GM23338 (cell line): ENCODE results near the gene EIF1AX. TPM values are rescaled to one million over a fixed set of nuclear protein-coding genes. Genes with fewer than 3 reads are reported as not detected.
"Not testable (repeated sequence)": the region's sequence is repeated elsewhere in the genome, so short reads cannot be mapped to it uniquely, and the experiment has no call there.

Source experiments
- ATAC-seq: fragments of 200-7000 bp; cut with Tn5 transposase; 3 replicates; pipeline ENCODE4 v1.9.1; 2020
- DNase-seq: peaks from one replicate; pipeline ENCODE4 v3.0.0-alpha.2; 2015; ENCODE audit warnings: low spot score
- H2AFZ ChIP-seq: fragments of 200-600 bp; sonication (generic); 2 replicates; pipeline ENCODE4 v1.8.0; 2016; ENCODE audit warnings: antibody characterized with exemption, mild to moderate bottlenecking, moderate library complexity
- H3F3A ChIP-seq: fragments of 200-600 bp; sonication (generic); replicated peaks from 2 replicates; pipeline ENCODE4 v1.8.0; 2017; ENCODE audit warnings: antibody characterized with exemption, mixed run types, low read depth
- H3K27ac ChIP-seq: fragments of 200-600 bp; sonication (generic); 2 replicates; pipeline ENCODE4 v1.6.1; 2016; ENCODE audit warnings: low read depth
- H3K27me3 ChIP-seq: fragments of 200-600 bp; sonication (generic); 2 replicates; pipeline ENCODE4 v1.8.0; 2016; ENCODE audit warnings: mild to moderate bottlenecking, mixed run types, moderate library complexity; ENCODE audit not compliant: insufficient read depth
- H3K36me3 ChIP-seq: fragments of 200-600 bp; sonication (generic); 2 replicates; pipeline ENCODE4 v1.8.0; 2016; ENCODE audit warnings: mild to moderate bottlenecking; ENCODE audit not compliant: insufficient read depth
- H3K4me1 ChIP-seq: fragments of 200-600 bp; sonication (generic); 2 replicates; pipeline ENCODE4 v1.8.0; 2016; ENCODE audit warnings: mild to moderate bottlenecking, moderate library complexity; ENCODE audit not compliant: insufficient read depth
- H3K4me2 ChIP-seq: fragments of 200-600 bp; sonication (generic); 2 replicates; pipeline ENCODE4 v1.7.1; 2017; ENCODE audit warnings: mixed run types
- H3K4me3 ChIP-seq: fragments of 200-600 bp; sonication (generic); 2 replicates; pipeline ENCODE4 v1.6.1; 2016; ENCODE audit warnings: mixed run types
- H3K79me2 ChIP-seq: fragments of 200-600 bp; sonication (generic); replicated peaks from 2 replicates; pipeline ENCODE4 v1.8.0; 2017; ENCODE audit warnings: mild to moderate bottlenecking; ENCODE audit not compliant: insufficient read depth
- H3K9me2 ChIP-seq: fragments of 200-600 bp; sonication (generic); 2 replicates; pipeline ENCODE4 v1.8.0; 2017; ENCODE audit not compliant: insufficient read depth
- H4K20me1 ChIP-seq: fragments of 200-600 bp; sonication (generic); replicated peaks from 2 replicates; pipeline ENCODE4 v1.8.0; 2017; ENCODE audit warnings: mild to moderate bottlenecking; ENCODE audit not compliant: insufficient read depth
- H3K27ac Mint-ChIP-seq: 2 replicates; pipeline ENCODE4 v1.8.0; 2020; ENCODE audit warnings: inconsistent platforms, mild to moderate bottlenecking, moderate library complexity, mixed read lengths
- H3K27me3 Mint-ChIP-seq: 3 replicates; pipeline ENCODE4 v1.8.0; 2022; ENCODE audit warnings: low read depth, mild to moderate bottlenecking, moderate library complexity, mixed read lengths, inconsistent platforms; ENCODE audit not compliant: insufficient read depth, poor library complexity
- H3K36me3 Mint-ChIP-seq: 3 replicates; pipeline ENCODE4 v1.8.0; 2021; ENCODE audit warnings: low read depth, mild to moderate bottlenecking, inconsistent platforms, moderate library complexity, mixed read lengths
- H3K4me1 Mint-ChIP-seq: 3 replicates; pipeline ENCODE4 v1.8.0; 2020; ENCODE audit warnings: mild to moderate bottlenecking, inconsistent platforms, mixed read lengths
- H3K4me3 Mint-ChIP-seq: 3 replicates; pipeline ENCODE4 v1.8.0; 2021; ENCODE audit warnings: moderate library complexity, mild to moderate bottlenecking, inconsistent platforms, mixed read lengths
- H3K9me3 Mint-ChIP-seq: 3 replicates; pipeline ENCODE4 v1.8.0; 2020; ENCODE audit warnings: moderate library complexity, mild to moderate bottlenecking, inconsistent platforms, mixed read lengths
- CREB1 ChIP-seq: fragments of 250-450 bp; sonication (Bioruptor Pico); IDR thresholded peaks from 2 replicates; pipeline ENCODE4 v1.5.0; 2020; ENCODE audit warnings: low read depth, mild to moderate bottlenecking, moderate library complexity
- EZH2 ChIP-seq: fragments of 200-600 bp; sonication (generic); IDR thresholded peaks from one replicate; pipeline ENCODE4 v1.8.0; 2017; ENCODE audit warnings: antibody characterized with exemption, mild to moderate bottlenecking, low read depth; ENCODE audit not compliant: unreplicated experiment
- NANOG ChIP-seq: IDR thresholded peaks from 2 replicates; pipeline ENCODE4 v1.6.1; 2016; ENCODE audit warnings: antibody characterized with exemption, borderline replicate concordance
- polyA plus RNA-seq: library from polyadenylated mRNA; unstranded; fragments of >200 nt; fragmentation: Nextera tagmentation; extraction: Ambion mirVana; gene quantifications from 2 replicates; pipeline ENCODE4 v1.2.1, GENCODE V29; 2016
- total RNA-seq: library from RNA; depleted of rRNA; stranded (reverse); fragments of >200 nt; shearing (Covaris generic); gene quantifications from 2 replicates; pipeline ENCODE4 v1.2.3, GENCODE V29; 2014
- TF ChIP-seq, protein P1 (sequence below): fragments of 250-450 bp; sonication (Bioruptor Pico); IDR thresholded peaks from 2 replicates; pipeline ENCODE4 v1.5.0; 2020; ENCODE audit warnings: mild to moderate bottlenecking, moderate library complexity

EIF1AX gene
- total and polyA plus RNA-seq, 2 experiments from 2014 or later = 107 to 321 TPM

DNA sequence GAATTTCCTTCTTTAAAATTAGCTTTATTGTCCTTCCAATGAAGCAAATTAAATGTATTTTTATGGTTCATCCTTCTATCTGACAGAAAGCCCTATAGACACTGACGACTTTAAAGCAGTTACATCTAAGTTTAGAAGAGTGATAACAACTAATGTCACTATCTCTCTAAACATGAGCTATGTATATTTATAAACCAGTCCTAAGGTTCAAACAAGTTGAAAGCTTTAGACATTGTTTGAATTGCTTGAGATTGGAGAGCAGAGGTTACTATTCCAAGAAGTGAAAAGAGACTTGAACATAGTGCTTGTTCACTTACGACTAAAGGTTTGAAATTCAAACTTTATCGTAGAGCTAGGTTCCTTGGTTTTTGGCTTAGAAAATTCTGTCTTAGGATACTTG lies 30.2 kb upstream of the EIF1AX start (continued):
- TF ChIP-seq EZH2 = no peak
- TF ChIP-seq, protein P1, sequence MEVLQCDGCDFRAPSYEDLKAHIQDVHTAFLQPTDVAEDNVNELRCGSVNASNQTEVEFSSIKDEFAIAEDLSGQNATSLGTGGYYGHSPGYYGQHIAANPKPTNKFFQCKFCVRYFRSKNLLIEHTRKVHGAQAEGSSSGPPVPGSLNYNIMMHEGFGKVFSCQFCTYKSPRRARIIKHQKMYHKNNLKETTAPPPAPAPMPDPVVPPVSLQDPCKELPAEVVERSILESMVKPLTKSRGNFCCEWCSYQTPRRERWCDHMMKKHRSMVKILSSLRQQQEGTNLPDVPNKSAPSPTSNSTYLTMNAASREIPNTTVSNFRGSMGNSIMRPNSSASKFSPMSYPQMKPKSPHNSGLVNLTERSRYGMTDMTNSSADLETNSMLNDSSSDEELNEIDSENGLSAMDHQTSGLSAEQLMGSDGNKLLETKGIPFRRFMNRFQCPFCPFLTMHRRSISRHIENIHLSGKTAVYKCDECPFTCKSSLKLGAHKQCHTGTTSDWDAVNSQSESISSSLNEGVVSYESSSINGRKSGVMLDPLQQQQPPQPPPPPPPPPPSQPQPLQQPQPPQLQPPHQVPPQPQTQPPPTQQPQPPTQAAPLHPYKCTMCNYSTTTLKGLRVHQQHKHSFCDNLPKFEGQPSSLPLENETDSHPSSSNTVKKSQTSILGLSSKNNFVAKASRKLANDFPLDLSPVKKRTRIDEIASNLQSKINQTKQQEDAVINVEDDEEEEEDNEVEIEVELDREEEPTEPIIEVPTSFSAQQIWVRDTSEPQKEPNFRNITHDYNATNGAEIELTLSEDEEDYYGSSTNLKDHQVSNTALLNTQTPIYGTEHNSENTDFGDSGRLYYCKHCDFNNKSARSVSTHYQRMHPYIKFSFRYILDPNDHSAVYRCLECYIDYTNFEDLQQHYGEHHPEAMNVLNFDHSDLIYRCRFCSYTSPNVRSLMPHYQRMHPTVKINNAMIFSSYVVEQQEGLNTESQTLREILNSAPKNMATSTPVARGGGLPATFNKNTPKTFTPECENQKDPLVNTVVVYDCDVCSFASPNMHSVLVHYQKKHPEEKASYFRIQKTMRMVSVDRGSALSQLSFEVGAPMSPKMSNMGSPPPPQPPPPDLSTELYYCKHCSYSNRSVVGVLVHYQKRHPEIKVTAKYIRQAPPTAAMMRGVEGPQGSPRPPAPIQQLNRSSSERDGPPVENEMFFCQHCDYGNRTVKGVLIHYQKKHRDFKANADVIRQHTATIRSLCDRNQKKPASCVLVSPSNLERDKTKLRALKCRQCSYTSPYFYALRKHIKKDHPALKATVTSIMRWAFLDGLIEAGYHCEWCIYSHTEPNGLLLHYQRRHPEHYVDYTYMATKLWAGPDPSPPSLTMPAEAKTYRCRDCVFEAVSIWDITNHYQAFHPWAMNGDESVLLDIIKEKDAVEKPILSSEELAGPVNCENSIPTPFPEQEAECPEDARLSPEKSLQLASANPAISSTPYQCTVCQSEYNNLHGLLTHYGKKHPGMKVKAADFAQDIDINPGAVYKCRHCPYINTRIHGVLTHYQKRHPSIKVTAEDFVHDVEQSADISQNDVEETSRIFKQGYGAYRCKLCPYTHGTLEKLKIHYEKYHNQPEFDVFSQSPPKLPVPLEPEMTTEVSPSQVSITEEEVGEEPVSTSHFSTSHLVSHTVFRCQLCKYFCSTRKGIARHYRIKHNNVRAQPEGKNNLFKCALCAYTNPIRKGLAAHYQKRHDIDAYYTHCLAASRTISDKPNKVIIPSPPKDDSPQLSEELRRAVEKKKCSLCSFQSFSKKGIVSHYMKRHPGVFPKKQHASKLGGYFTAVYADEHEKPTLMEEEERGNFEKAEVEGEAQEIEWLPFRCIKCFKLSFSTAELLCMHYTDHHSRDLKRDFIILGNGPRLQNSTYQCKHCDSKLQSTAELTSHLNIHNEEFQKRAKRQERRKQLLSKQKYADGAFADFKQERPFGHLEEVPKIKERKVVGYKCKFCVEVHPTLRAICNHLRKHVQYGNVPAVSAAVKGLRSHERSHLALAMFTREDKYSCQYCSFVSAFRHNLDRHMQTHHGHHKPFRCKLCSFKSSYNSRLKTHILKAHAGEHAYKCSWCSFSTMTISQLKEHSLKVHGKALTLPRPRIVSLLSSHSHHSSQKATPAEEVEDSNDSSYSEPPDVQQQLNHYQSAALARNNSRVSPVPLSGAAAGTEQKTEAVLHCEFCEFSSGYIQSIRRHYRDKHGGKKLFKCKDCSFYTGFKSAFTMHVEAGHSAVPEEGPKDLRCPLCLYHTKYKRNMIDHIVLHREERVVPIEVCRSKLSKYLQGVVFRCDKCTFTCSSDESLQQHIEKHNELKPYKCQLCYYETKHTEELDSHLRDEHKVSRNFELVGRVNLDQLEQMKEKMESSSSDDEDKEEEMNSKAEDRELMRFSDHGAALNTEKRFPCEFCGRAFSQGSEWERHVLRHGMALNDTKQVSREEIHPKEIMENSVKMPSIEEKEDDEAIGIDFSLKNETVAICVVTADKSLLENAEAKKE (CRISPR knock-in tag) = no peak
- no peak for TF ChIP-seq NANOG

GRCh38 chrX:20162516-20162915 lies 20.9 kb upstream of the EIF1AX start:
- H3K27me3 ChIP-seq, H2AFZ ChIP-seq, H3F3A ChIP-seq, H3K9me3 Mint-ChIP-seq, H4K20me1 ChIP-seq, H3K27ac Mint-ChIP-seq, H3K4me1 ChIP-seq, H3K9me2 ChIP-seq, DNase-seq, ATAC-seq, H3K4me3 ChIP-seq, H3K36me3 ChIP-seq, H3K27me3 Mint-ChIP-seq, H3K79me2 ChIP-seq, H3K4me2 ChIP-seq, H3K4me1 Mint-ChIP-seq, H3K4me3 Mint-ChIP-seq, H3K27ac ChIP-seq: not testable (repeated sequence)
- H3K36me3 Mint-ChIP-seq = peaks cover 19% of the 10 kb centered on the region

DNA sequence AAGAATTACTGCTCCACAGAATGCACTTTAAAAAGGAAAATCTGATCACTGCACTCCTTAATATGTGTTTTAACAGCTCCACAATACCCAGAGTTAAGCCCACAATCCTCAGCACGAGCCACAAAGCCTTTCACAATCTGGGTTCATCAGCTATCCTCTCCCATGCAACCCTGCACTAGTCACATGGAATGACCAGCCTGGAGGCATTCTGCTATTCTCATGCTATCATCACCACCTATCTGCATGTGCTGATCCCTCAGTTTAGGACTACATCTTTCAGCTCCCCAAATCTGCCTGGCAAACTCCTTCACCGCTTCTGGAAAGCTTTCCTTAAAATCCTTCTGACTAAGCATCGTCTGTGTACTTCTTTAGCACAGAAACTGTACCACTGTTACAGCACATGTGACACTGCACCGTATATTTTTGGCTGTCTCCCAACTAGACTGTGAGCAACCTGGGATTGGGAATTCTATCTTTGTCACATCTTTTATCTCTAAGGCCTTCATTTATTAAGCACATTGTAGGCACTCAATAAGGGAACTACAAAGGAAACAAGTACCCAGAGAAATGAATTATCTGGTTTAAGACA lies 18.3 kb upstream of the EIF1AX start:
- Histone ChIP-seq H3K4me2 (no peak overlapping the region), H3K9me2 (no peaks in the 10 kb centered on the region), H3K27me3 (no peaks in the 10 kb centered on the region), H4K20me1 (no peaks in the 10 kb centered on the region), H2AFZ (no peak overlapping the region), H3K79me2 (no peaks in the 10 kb centered on the region), H3F3A (no peaks in the 10 kb centered on the region), H3K36me3 (0 out of 2 replicates have a peak, but pooled peaks cover 3% of the 10 kb centered on the region), H3K4me3 (no peak overlapping the region), H3K27ac (no peak overlapping the region), H3K4me1 (no peaks in the 10 kb centered on the region)
- no peaks in the 10 kb centered on the region for H3K4me1 Mint-ChIP-seq
- H3K27ac Mint-ChIP-seq = no peak overlapping the region
- no peaks in the 10 kb centered on the region for H3K27me3 Mint-ChIP-seq
- H3K9me3 Mint-ChIP-seq = no peaks in the 10 kb centered on the region
- H3K4me3 Mint-ChIP-seq = no peak overlapping the region
- no peak for ATAC-seq
- no peak for DNase-seq
- peaks cover 28% of the 10 kb centered on the region for H3K36me3 Mint-ChIP-seq
- TF ChIP-seq, protein P1 (CRISPR knock-in tag) = no peak
- TF ChIP-seq NANOG = no peak
- TF ChIP-seq CREB1 = no peak
